Lung (tissue), 12 donors: ENCODE measurements around the gene CDK19. TPM values are rescaled to one million over a fixed set of nuclear protein-coding genes. Genes with fewer than 3 reads are reported as not detected.
A peak's percentile ranks its signal among the peaks of the same experiment; 100 is the strongest.

Experiments
- ATAC-seq: fragments of 200-7000 bp; cut with Tn5 transposase; one replicate; pipeline ENCODE4 v1.9.1; 2020; ENCODE audit warnings: moderate number of reproducible peaks; ENCODE audit not compliant: insufficient read depth, low FRiP score
- DNase-seq, 3 donors: peaks; one replicate each; pipeline ENCODE4 v3.0.0-alpha.2; 2013 to 2017
- H3K27ac ChIP-seq, 2 donors: one replicate each; pipeline ENCODE4 v1.5.1; 2013; ENCODE audit warnings: mild to moderate bottlenecking in 2 of 2, moderate library complexity in 2 of 2, control low read depth in 1 of 2, inconsistent platforms in 1 of 2, low read depth in 1 of 2, low read length in 1 of 2
- H3K27me3 ChIP-seq, 3 donors: one replicate each; pipeline ENCODE4 v1.5.1; 2013; ENCODE audit warnings: low read length in 2 of 3; ENCODE audit not compliant: control insufficient read depth in 3 of 3, insufficient read depth in 3 of 3
- H3K36me3 ChIP-seq, 4 donors: one replicate each; pipeline ENCODE4 v1.5.1; 2013; ENCODE audit warnings: low read length in 4 of 4, mild to moderate bottlenecking in 1 of 4, moderate library complexity in 1 of 4; ENCODE audit not compliant: control insufficient read depth in 4 of 4, insufficient read depth in 4 of 4
- H3K4me1 ChIP-seq, 5 donors: one replicate each; pipeline ENCODE4 v1.5.1; 2013; ENCODE audit warnings: low read length in 5 of 5, mild to moderate bottlenecking in 2 of 5, moderate library complexity in 1 of 5; ENCODE audit not compliant: control insufficient read depth in 5 of 5, insufficient read depth in 5 of 5
- H3K4me3 ChIP-seq: one replicate; pipeline ENCODE4 v1.5.1; 2013; ENCODE audit warnings: mild to moderate bottlenecking, control low read depth, moderate library complexity
- H3K9ac ChIP-seq, 2 donors: one replicate each; pipeline ENCODE4 v1.5.1; 2013; ENCODE audit warnings: low read length in 2 of 2, control low read depth in 1 of 2; ENCODE audit not compliant: insufficient read depth in 1 of 2
- H3K9me3 ChIP-seq, 4 donors: one replicate each; pipeline ENCODE4 v1.5.1; 2013; ENCODE audit warnings: low read length in 3 of 4, mild to moderate bottlenecking in 1 of 4, moderate library complexity in 1 of 4; ENCODE audit not compliant: control insufficient read depth in 4 of 4, insufficient read depth in 3 of 4
- WGBS, 2 donors: extraction: QIAGEN DNeasy Blood & Tissue Kit; methylation state at CpG; one replicate each; pipeline ENCODE4 v1.1.7; 2013; 5-methylcytosine and 5-hydroxymethylcytosine counted together
- polyA plus RNA-seq, 2 donors: library from polyadenylated mRNA; stranded (reverse); fragments of 200-250 nt; gene quantifications; one replicate each; pipeline ENCODE4 v1.2.1, GENCODE V29; 2013
- total RNA-seq, 2 donors: library from RNA; depleted of rRNA in 1 of 2; stranded (reverse); fragments of >200 nt in 1 of 2; gene quantifications; one replicate each; pipeline ENCODE4 v1.2.1, GENCODE V29; 2014 to 2021
- TF ChIP-seq, protein P1 (sequence below): IDR thresholded peaks from 2 replicates; pipeline ENCODE4 v1.5.1; 2012; ENCODE audit warnings: mild to moderate bottlenecking; ENCODE audit errors: control extremely low read depth, extremely low read depth
- donor health status: control.
- donor health status: control.
- donor health status: Bipolar disorder and iron deficiency.
- donor health status: healthy.
- donor health status: DM: yes; HTN: yes; CAD: no.

The CDK19 gene
- total and polyA plus RNA-seq, 4 donors, result 6.0 to 37.9 (median 10.4) TPM

DNA sequence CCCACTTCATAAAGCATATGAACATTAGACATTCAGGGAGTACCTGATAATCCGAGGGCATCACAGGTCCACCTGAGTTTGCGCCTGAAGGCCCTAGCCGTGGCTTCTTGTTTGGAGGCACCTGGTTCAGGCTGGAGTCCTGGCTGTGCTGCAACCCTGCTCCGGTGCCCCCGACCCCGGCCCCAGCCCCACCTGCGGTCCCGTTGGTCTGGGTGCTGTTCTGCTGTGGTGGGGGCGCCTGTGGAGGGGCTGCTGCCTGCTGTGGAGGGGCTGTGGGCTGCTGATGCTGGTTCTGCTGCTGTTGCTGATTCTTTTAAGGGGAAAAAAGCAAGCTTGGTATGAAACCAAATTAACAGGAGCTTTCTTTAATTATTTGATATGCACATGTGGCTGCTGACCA lies 194.2 kb downstream of the CDK19 start:
- Histone ChIP-seq H3K9me3 (no peaks in the 10 kb centered on the region), H3K4me1 (peaks cover 0 to 18% (median 5%) of the 10 kb centered on the region in 5 donors), H3K27ac (no peak overlapping the region), H3K4me3 (no peak overlapping the region), H3K36me3 (peaks cover 7 to 14% (median 7%) of the 10 kb centered on the region in 4 donors), H3K9ac (no peak overlapping the region), H3K27me3 (no peaks in the 10 kb centered on the region)
- 95% methylated on average over 9 of the region's 9 CpGs for WGBS, 2 donors
- DNase-seq (no peak), ATAC-seq (no peak)
- TF ChIP-seq, protein P1, sequence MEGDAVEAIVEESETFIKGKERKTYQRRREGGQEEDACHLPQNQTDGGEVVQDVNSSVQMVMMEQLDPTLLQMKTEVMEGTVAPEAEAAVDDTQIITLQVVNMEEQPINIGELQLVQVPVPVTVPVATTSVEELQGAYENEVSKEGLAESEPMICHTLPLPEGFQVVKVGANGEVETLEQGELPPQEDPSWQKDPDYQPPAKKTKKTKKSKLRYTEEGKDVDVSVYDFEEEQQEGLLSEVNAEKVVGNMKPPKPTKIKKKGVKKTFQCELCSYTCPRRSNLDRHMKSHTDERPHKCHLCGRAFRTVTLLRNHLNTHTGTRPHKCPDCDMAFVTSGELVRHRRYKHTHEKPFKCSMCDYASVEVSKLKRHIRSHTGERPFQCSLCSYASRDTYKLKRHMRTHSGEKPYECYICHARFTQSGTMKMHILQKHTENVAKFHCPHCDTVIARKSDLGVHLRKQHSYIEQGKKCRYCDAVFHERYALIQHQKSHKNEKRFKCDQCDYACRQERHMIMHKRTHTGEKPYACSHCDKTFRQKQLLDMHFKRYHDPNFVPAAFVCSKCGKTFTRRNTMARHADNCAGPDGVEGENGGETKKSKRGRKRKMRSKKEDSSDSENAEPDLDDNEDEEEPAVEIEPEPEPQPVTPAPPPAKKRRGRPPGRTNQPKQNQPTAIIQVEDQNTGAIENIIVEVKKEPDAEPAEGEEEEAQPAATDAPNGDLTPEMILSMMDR, result no peak

DNA sequence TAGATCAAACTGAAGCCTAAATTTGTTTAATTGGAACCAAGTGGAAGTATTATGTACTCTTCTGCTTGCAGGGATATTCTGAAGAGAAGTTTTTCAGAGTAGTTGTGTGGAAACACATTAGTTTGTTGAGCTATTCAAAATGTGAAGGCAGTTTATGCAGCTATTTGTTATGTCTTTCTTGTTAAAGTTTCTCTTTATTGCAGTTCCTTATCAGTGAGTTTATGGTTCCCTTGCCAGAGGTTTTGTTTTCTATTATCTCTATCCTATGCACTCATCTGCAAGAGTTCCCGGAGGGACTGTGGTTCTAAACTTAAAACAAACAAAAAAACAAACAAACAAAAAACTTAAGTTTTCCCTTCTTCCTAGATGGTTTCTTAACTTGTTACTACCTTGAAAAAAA lies 195.2 kb downstream of the CDK19 start:
- Histone ChIP-seq H3K9me3 (no peaks in the 10 kb centered on the region), H3K4me1 (peaks cover 0 to 14% (median 5%) of the 10 kb centered on the region in 5 donors), H3K27ac (no peak overlapping the region), H3K36me3 (peaks cover 6 to 16% (median 7%) of the 10 kb centered on the region in 4 donors), H3K9ac (no peak overlapping the region), H3K4me3 (no peak overlapping the region), H3K27me3 (no peaks in the 10 kb centered on the region)
- ATAC-seq, result no peak
- WGBS, 2 donors, result 56 to 78% methylated on average over 1 of the region's 1 CpG
- DNase-seq, result peak in 2 of 3 donors; percentile 5 to 27
- TF ChIP-seq, protein P1, result no peak

DNA sequence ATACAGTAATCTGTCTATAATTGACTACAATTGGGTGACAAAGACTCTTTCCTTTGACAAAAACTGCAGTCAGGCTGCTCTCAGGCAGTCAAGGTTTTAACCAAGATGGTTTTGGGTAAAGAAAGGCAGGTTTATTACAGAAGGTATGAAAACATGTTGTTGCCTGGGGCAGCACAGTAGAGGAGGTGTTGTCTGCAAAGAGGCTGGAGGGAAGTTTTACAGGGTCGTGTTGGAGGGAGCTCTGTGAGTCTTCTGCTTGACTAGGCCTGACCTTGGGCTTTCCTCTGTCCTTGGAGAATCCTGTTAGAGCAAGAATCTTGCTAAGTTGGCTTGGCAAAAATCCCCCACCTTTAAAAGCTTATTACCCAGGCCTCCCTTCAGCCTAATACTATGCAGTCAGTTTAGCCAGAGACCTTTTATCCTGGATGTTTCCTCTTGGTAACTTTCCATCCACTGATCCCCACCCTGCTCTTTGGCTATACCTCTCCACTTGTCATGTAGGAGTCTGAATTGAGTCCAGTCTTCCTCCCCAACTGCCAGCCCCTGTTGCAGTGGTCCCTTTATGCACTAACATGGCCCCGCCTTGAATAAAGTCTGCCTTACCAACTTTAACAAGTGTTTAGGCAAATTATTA lies 195.9 kb downstream of the CDK19 start:
- no peak overlapping the region for H3K27ac ChIP-seq
- ATAC-seq, result no peak
- TF ChIP-seq, protein P1, result no peak

More for the DNA sequence above, 195.9 kb downstream of the CDK19 start:
- H3K9me3 ChIP-seq, result no peaks in the 10 kb centered on the region
- 85 to 95% methylated on average over 2 of the region's 2 CpGs for WGBS, 2 donors
- H3K27me3 ChIP-seq, result no peaks in the 10 kb centered on the region
- H3K9ac ChIP-seq, result peak overlapping the region in 1 of 2 donors; percentile 13
- H3K4me3 ChIP-seq, result no peak overlapping the region
- H3K4me1 ChIP-seq, result peaks cover 0 to 12% (median 5%) of the 10 kb centered on the region in 5 donors
- H3K36me3 ChIP-seq, result peaks cover 6 to 16% (median 8%) of the 10 kb centered on the region in 4 donors
- no peak for DNase-seq
